ENCODE results near the gene SKI.

DNA sequence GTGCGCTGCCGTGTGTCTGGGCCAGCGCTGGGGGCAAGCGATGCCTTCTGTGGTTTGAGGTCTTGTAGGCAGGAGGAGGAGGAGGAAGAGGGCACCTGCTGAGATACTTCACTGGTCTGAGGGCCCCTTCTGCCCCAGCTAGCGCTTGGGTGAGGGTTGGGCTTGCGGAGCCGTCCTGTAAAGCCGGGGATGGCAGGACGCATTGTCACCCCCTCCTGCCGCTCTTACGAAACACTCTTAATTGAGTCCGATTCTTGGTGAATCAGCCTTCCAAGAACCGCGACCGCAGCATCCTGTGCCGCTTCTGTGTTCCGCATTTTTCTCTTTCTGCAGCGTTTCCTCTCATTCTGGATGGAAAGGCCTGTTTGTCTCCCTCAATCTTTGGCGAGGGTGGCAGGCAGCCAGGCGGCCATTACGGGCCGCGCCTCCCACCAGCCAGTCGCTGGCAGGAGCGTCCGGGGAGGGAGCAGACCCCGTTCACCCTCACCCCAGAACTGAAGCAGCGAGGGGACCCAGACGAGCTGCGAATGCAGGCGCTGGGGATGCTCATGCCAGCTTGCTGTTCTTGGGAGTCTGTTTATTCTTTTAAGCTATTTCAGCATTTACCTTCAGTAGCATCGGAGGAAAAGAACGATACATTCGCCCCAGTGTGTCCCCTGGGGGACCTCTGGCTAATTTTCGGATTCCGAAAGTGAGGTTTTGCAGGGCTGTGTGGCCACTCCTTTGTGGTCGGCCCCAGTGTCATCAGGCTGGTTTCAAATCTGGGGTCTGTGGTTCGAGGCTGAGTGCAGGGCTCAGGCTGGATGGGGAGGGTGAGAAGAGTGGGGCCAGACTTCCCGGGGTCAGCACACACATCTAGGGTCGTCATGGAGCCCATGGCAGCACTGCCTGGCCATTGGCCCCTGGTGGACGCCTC is 62.7 kb downstream of the SKI start:
- TF ChIP-seq POLR2A (IDR thresholded peaks at IDR 0.05; ENCODE audit: low read depth, low read length) (no peak), POLR2AphosphoS5 (IDR thresholded peaks at IDR 0.05; ENCODE audit: low read depth, low read length) (no peak)

Measured in GM12892 (cell line).